ENCODE results near the gene IRF5.

Gene IRF5

GRCh38 chr7:128937647-128938543 lies at the start of gene IRF5:
Gene IRF5 (plus strand): TSS chr7:128937927. CDS start chr7:128942082, 4,155 bp downstream.
- DNase-seq: peak in 1 of 2 experiments; percentile 85

- no peak for DNase-seq
Measured at GRCh38 chr7:128888039-128888755, 49.5 kb upstream of the IRF5 start.

GRCh38 chr7:128888756-128889095 lies 49.0 kb upstream of the IRF5 start:
- no peak for DNase-seq

GRCh38 chr7:128889121-128889520 lies 48.6 kb upstream of the IRF5 start:
- DNase-seq: no peak

GRCh38 chr7:128890306-128891109 lies 47.2 kb upstream of the IRF5 start:
- peak in 1 of 2 experiments; percentile 42 for DNase-seq

GRCh38 chr7:128891110-128891941 lies 46.4 kb upstream of the IRF5 start:
- peak in 1 of 2 experiments; percentile 62 for DNase-seq

- DNase-seq: no peak
Measured at GRCh38 chr7:128891942-128892269, 45.8 kb upstream of the IRF5 start.

GRCh38 chr7:128892521-128893250 lies 45.0 kb upstream of the IRF5 start:
- DNase-seq: no peak

GRCh38 chr7:128893251-128894100 lies 44.3 kb upstream of the IRF5 start:
- no peak for DNase-seq

GRCh38 chr7:128894101-128894440 lies 43.7 kb upstream of the IRF5 start:
- no peak for DNase-seq

- DNase-seq: no peak
Measured at GRCh38 chr7:128895320-128895719, 42.4 kb upstream of the IRF5 start.

GRCh38 chr7:128899392-128899791 lies 38.3 kb upstream of the IRF5 start:
- no peak for DNase-seq

GRCh38 chr7:128900237-128900636 lies 37.5 kb upstream of the IRF5 start:
- DNase-seq: no peak

- DNase-seq: no peak
Measured at GRCh38 chr7:128902761-128903585, 34.8 kb upstream of the IRF5 start.

- DNase-seq: no peak
Measured at GRCh38 chr7:128903621-128904361, 33.9 kb upstream of the IRF5 start.

- peak; percentile 42 to 83 for DNase-seq
Measured at GRCh38 chr7:128904381-128905197, 33.1 kb upstream of the IRF5 start.

GRCh38 chr7:128906001-128906765 lies 31.5 kb upstream of the IRF5 start:
- DNase-seq: no peak
